Measurements from ENCODE around the gene DBN1. TPM values are rescaled to one million over a fixed set of nuclear protein-coding genes. Genes with fewer than 3 reads are reported as not detected.

DBN1 gene
- total and polyA plus RNA-seq, 2 experiments from 2014 or later: 106 to 290 TPM

- H3K9me2 ChIP-seq (ENCODE audit: insufficient read depth): no peaks in the 10 kb centered on the region
- peaks cover 15% of the 10 kb centered on the region for H3K4me1 ChIP-seq (ENCODE audit: insufficient read depth)
- H3K79me2 ChIP-seq (replicated peaks; ENCODE audit: insufficient read depth): no peaks in the 10 kb centered on the region
- Mint-ChIP-seq H3K9me3 (peaks cover 2% of the 10 kb centered on the region; the same call in 1 of the 3 replicates), H3K27me3 (ENCODE audit: insufficient read depth, low read depth, poor library complexity) (peaks cover 18% of the 10 kb centered on the region), H3K4me3 (no peak overlapping the region), H3K4me1 (peaks cover 29% of the 10 kb centered on the region), H3K36me3 (ENCODE audit: low read depth) (peaks cover 36% of the 10 kb centered on the region), H3K27ac (no peak overlapping the region; the same call in 1 of the 2 replicates)
- peak; percentile 55 for DNase-seq (ENCODE audit: low spot score)
- H3K27ac ChIP-seq (ENCODE audit: low read depth): no peak overlapping the region
- H4K20me1 ChIP-seq (replicated peaks; ENCODE audit: insufficient read depth): no peaks in the 10 kb centered on the region; the same call in 1 of the 2 replicates
- H3K4me2 ChIP-seq: no peak overlapping the region
- no peaks in the 10 kb centered on the region for H3K36me3 ChIP-seq (ENCODE audit: insufficient read depth)
- peaks cover 5% of the 10 kb centered on the region; the same call in 1 of the 2 replicates for H3F3A ChIP-seq (replicated peaks; ENCODE audit: low read depth)
- no peak for ATAC-seq
- no peak overlapping the region for H3K4me3 ChIP-seq
- no peaks in the 10 kb centered on the region for H3K27me3 ChIP-seq (ENCODE audit: insufficient read depth)
- peak; percentile 42 for TF ChIP-seq CTCF (conservative IDR thresholded peaks at IDR 0.05; ENCODE audit: low read depth in 2 of 2)
- TF ChIP-seq ZNF114 (CRISPR knock-in tag; IDR thresholded peaks at IDR 0.05): no peak
- TF ChIP-seq EZH2phosphoT487 (IDR thresholded peaks at IDR 0.05; ENCODE audit: unreplicated experiment): no peak
- H2AFZ ChIP-seq: no peak overlapping the region
Measured at GRCh38 chr5:177507165-177507564, 33.7 kb upstream of the DBN1 start.

GRCh38 chr5:177505075-177505474 is 31.6 kb upstream of the DBN1 start:
- Histone ChIP-seq H3K27me3 (ENCODE audit: insufficient read depth) (0 out of 2 replicates have a peak, but pooled peaks cover 3% of the 10 kb centered on the region), H3K9me2 (ENCODE audit: insufficient read depth) (no peaks in the 10 kb centered on the region), H3K79me2 (replicated peaks; ENCODE audit: insufficient read depth) (no peaks in the 10 kb centered on the region), H3K4me1 (ENCODE audit: insufficient read depth) (peaks cover 24% of the 10 kb centered on the region), H4K20me1 (replicated peaks; ENCODE audit: insufficient read depth) (no peaks in the 10 kb centered on the region; the same call in 1 of the 2 replicates), H3F3A (replicated peaks; ENCODE audit: low read depth) (peaks cover 11% of the 10 kb centered on the region), H3K27ac (ENCODE audit: low read depth) (no peak overlapping the region), H3K36me3 (ENCODE audit: insufficient read depth) (no peaks in the 10 kb centered on the region), H3K4me2 (no peak overlapping the region), H2AFZ (no peak overlapping the region), H3K4me3 (no peak overlapping the region)
- DNase-seq (ENCODE audit: low spot score) (no peak), ATAC-seq (no peak)
- no peak overlapping the region for H3K4me3 Mint-ChIP-seq
- H3K4me1 Mint-ChIP-seq: peaks cover 33% of the 10 kb centered on the region
- peaks cover 19% of the 10 kb centered on the region for H3K36me3 Mint-ChIP-seq (ENCODE audit: low read depth)
- peaks cover 2% of the 10 kb centered on the region; the same call in 1 of the 3 replicates for H3K9me3 Mint-ChIP-seq
- H3K27ac Mint-ChIP-seq: no peak overlapping the region
- peaks cover 21% of the 10 kb centered on the region for H3K27me3 Mint-ChIP-seq (ENCODE audit: insufficient read depth, low read depth, poor library complexity)
- TF ChIP-seq EZH2phosphoT487 (IDR thresholded peaks at IDR 0.05; ENCODE audit: unreplicated experiment) (no peak), CREB1 (CRISPR knock-in tag; IDR thresholded peaks at IDR 0.05; ENCODE audit: low read depth) (no peak), ZNF331 (CRISPR knock-in tag; IDR thresholded peaks at IDR 0.05; ENCODE audit: low read depth) (no peak), EZH2 (IDR thresholded peaks at IDR 0.05; ENCODE audit: low read depth, unreplicated experiment) (no peak), REST (IDR thresholded peaks at IDR 0.05; ENCODE audit: unreplicated experiment) (no peak), ETS1 (IDR thresholded peaks at IDR 0.05) (no peak), POLR2AphosphoS5 (IDR thresholded peaks at IDR 0.05; ENCODE audit: low read depth) (no peak), CTCF (conservative IDR thresholded peaks at IDR 0.05; ENCODE audit: low read depth in 2 of 2) (no peak)
